Stimulated activated CD4-positive, alpha-beta T cell treated with anti-CD3 and anti-CD28 coated beads, Interleukin-15, amount 100 ng/mL, for 48 hours (primary cell): ENCODE data around the gene TOGARAM1.
"Not testable (repeated sequence)": the region's sequence is repeated elsewhere in the genome, so short reads cannot be mapped to it uniquely, and the experiment has no call there.

Experiments
- DNase-seq, 2 donors: peaks; one replicate each; pipeline ENCODE4 v3.0.0-alpha.2; 2020; ENCODE audit warnings: low read depth in 2 of 2

TOGARAM1 gene

DNA sequence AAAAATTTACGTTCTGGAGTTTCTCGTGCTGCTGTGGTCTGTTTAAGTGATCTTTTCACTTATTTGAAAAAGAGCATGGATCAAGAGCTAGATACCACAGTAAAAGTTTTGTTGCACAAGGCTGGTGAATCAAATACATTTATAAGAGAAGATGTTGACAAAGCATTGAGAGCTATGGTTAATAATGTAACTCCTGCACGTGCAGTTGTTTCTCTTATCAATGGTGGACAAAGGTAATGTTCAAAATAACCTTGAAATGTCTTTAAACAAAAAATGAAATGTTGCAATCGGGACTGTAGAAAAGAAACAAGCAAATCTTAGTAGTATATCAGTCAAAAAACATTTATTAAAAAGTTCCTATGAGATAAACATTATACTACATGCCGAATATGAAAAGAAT is 82.6 kb downstream of the TOGARAM1 start:
- no peak for DNase-seq

DNA sequence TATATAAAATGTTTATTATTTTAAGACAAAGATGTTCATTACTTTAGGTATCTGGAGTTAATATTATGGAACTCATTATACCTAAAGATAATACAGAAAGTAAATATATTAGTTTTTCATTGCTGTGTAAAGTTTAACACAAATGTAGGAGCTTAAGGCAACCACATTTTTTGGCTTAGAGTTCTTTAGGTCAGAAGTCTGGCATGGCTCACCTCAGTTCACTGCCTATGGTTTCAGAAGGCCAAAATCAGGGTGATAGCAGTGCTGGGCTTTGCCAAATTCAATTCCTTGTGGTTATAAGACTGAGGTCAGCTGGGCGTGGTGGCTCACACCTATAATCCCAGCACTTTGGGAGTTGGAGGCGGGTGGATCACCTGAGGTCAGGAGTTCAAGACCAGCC is 86.4 kb downstream of the TOGARAM1 start:
- no peak for DNase-seq

DNA sequence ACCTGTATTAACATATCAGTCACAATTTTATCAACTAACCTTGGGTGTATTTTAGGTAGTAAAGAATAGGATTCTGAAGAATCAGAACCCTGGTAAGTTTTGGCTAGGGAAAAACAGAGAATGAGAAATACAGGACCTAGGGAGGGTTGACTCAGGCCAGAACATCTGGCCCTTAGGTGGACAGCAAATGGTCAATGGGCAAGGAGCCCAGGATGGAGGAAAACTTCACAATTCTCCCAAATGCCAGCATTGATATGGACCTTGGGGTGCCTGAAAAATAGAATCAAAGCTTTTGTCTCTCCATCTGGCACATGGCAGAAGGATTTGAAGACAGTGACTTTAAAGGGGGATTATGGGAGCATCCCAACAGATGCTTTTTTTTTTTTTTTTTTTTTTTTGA is 89.2 kb downstream of the TOGARAM1 start:
- no peak for DNase-seq

DNA sequence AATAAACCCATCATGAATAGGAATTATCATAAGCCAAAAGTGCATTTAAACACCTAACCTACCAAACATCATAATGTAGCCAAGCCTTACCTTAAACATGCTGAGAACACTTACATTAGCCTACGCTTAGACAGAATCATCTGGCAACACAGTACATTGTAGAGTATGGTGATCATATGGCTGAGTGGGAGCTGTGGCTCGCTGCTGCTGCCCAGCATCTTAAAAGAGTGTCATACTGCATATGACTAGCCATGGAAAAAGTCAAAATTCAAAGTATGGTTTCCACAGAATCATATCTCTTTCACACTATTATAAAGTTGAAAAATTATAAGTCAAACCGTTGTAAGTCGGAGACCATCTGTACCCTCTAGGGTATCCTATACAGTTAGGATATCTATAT is 89.9 kb downstream of the TOGARAM1 start:
- no peak for DNase-seq

DNA sequence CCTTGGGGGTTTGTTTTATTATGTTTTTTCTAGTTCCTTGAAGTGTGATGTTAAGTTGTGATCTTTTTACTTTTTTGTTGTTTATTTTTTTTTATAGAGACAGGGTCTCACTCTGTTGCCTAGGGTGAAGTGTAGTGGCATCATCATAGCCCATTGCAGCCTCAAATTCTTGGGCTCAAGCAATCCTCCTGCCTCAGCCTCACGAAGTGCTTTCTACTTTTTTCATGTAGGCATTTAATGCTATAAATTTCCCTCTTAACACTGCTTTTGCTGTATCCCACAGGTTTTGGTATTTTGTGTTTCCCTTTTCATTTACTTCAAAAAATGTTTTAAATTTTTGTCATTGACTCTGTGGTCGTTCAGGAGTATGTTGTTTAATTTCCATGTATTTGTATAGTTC is 95.4 kb downstream of the TOGARAM1 start:
- no peak for DNase-seq

DNA sequence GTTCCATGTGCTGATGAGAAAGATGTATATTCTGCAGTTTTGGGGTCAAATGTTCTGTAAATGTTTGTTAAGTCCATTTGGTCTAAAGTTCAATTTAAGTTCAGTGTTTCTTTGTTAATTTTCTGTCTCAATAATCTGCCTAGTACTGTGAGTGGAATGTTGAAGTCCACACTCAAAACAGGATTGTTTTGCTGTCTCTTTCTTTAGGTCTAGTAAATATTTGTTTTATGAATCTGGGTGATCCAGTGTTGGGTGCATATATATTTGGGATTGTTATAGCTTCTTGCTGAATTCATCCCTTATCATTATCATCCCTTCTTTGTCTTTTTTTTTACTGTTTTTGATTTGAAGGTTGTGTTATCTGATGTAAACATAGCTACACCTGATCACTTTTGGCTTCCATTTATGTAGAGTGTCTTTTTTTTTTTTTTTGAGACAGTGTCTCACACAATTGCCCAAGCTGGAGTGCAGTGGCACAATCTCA is 95.9 kb downstream of the TOGARAM1 start:
- DNase-seq: no peak

DNA sequence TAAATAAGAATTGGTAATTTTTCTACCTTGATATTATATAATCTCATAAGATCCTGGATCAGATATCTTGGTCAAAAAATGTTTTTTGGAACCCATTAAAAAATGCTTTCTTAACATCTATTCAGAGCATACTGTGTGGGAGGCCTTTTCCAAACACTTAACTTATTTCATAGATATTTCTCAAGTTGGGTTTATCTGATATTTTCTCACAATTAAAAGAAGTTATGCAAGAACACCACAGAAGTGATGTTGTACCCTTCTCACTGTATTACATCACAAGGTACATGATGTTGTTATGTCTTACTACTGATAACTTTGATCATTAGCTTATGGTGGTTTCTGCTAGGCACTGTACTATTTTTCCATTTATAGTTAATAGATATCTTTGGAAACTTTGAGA is 98.6 kb downstream of the TOGARAM1 start:
- DNase-seq: no peak

DNA sequence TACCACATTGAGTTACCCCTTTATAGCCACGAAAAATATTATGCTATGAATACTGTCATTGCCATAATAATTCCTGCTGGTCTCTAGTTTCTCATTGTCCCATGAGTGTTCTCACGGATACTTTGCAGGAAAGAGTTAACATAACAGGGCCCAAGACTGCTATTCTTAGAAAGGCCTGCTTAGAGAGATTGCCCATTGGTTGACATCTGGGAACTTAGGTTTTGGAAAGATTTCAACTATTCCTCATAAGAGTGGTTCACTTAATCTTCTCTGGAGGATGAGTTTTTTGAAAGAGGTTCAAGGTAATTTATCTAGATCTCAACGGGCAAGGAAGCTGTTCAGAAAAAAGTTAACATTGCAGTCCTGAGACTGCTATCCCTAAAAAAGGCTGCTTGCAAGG is 103.5 kb downstream of the TOGARAM1 start:
- DNase-seq: no peak

DNA sequence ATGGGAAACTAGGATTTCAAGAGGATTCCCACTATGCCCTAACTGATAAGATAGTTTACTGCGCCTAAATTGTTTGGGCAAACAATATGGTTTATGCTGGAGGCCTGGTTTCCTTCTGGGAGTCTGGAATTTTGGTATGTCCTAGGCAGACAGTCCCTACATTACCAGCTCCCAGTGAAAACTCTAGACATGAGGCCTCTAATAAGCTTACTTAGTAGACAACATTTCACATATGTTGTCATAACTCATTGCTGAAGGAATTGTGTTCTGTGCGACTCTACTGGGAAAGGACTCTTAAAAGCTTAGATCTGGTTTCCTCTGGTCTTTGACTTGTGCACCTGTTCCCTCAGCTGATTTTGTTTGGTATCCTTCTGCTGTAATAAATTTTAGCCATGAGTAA is 104.0 kb downstream of the TOGARAM1 start:
- DNase-seq: no peak

DNA sequence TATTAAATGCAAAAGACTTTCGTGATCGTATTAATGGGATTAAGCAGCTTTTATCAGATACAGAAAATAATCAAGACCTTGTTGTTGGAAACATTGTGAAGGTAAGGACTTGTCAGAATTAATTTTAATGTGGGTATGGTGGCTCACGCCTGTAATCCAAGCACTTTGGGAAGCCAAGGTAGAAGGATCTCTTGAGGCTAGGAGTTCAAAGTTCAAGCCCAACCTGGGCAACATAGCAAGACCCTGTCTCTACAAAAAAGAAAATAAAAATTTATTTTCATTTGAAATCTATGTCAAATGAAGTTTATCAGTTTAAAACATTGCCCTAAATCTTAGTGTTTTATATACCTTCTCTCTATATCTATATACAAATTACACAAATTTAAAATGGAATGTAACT is 104.7 kb downstream of the TOGARAM1 start:
- no peak for DNase-seq

DNA sequence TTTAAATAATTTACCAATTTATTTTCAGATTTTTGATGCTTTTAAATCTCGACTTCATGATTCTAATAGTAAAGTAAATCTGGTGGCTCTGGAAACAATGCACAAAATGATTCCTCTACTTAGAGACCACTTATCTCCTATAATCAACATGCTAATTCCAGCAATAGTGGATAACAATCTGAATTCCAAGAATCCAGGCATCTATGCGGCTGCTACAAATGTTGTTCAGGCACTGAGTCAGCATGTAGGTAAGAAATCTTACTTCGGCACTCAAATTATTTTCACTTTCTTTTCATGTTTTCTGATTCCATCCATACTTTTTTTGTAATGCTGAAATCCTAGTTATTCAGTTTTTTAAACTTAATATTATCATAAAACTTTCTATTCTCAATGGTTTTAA is 106.4 kb downstream of the TOGARAM1 start:
- no peak for DNase-seq

DNA sequence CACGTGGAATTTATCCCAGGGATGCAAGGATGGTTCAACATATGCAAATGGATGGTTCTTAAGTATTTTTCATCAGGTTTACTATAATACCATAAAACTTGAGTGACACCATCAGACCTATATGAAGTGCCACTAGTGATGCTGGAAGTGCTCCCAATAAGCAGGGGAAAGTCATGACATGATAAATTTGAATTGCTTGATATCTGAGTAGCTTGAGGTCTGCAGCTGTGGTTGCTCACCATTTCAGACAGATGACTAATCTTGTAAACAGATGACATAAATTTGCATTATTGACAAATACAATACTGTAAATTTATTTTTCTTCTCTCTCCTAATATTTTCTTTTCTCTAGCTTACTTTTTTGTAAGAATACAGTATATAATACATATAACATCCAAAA is 108.2 kb downstream of the TOGARAM1 start:
- no peak for DNase-seq

DNA sequence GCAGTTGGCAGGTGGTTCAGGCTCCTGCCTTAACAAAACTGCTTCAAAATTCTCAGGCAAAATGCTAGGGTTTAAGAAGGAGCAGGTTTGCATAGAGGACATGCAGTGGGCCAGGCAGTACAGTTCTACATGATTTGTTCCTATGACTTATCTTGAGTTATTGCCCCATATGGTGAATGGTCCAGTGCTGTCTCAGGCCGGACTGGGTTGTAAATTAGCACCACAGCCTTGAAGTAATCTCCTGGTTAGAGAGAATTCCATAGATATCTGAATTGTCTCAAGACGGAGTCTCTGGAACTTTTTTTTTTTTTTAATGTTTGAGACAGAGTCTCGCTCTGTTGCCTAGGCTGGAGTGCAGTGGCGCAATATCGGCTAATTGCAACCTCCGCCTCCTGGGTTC is 110.1 kb downstream of the TOGARAM1 start:
- DNase-seq: no peak

DNA sequence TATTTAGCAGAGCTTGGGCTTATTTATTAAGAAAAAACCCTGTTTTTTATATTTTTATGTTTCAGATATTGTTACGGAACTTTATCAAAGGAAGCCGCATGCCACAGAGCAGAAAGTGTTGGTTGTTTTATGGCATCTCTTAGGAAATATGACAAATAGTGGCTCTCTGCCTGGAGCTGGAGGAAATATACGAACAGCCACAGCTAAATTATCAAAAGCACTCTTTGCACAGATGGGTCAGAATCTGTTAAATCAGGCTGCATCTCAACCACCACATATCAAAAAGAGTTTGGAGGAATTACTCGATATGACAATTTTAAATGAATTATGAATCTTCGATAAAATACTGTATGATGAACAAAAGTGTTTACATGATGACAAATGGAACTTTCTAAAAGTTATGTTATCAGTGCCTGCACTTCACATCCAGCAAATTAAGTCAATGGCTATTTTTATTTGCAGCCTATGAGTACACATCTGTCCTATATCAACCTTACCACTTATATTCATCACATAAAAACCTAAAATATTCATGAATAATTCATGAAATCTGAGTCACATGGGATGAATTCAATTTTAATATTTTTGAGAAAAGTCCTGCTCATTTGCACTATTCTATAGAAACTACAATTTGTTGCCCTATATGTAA is 111.4 kb downstream of the TOGARAM1 start:
- DNase-seq: no peak

DNA sequence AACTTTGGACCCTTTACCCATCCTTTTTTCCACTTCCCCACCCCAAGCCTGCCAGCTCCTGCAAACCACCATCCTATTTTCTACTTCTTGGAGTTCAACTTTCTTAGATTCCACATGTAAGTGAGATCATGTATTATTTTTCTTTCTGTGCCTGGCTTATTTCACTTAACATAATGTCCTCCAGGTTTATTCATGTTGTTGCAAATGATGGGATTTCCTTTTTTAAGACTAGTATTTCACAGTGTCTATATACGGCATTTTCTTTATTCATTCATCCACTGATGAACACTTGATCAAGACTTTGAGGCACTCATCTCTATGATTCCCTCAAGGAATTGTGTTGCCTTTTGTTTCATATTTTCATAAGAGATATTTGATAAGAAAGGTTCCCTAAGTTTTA is 116.3 kb downstream of the TOGARAM1 start:
- DNase-seq: no peak

DNA sequence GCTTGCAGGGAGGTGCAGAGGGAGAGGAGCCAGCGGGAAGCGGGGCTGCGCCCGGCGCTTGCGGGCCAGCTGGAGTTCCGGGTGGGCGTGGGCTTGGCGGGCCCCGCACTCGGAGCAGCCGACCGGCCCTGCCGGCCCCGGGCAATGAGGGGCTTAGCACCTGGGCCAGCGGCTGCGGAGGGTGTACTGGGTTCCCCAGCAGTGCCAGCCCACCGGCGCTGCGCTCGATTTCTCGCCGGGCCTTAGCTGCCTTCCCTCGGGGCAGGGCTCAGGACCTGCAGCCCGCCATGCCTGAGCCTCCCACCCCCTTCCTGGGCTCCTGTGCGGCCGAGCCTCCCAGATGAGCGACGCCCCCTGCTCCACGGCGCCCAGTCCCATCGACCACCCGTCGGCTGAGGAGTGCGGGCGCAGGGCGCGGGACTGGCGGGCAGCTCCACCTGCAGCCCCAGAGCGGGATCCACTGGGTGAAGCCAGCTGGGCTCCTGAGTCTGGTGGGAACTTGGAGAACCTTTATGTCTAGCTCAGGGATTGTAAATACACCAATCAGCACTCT is 118.5 kb downstream of the TOGARAM1 start:
- DNase-seq: not testable (repeated sequence)

DNA sequence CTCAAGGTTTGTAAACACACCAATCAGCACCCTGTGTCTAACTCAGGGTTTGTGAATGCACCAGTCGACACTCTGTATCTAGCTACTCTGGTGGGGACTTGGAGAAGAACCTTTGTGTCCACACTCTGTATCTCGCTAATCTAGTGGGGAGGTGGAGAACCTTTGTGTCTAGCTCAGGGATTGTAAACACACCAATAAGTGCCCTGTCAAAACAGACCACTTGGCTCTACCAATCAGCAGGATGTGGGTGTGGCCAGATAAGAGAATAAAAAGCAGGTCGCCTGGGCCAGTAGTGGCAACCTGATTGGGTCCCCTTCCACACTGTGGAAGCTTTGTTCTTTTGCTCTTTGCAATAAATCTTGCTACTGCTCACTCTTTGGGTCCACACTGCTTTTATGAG is 119.1 kb downstream of the TOGARAM1 start:
- not testable (repeated sequence) for DNase-seq

DNA sequence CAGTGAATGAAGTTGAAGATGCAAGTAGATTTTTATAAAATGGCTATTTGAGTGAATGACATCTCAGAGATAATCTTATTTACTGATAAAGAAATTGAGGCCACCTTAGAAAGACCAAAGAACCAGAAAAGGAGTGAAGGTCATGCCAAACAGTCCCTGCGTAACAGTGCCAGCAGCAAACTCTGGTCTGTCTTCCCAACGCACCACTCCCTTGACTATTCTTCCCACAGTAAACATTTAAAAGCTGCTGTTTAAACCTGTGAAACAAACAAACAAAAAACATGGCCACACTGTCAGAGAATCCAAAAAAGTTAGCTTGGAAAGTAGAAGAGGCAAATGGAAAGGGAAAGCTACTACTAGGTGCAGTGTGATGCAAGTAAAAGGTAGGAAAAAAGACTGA is 120.4 kb downstream of the TOGARAM1 start:
- DNase-seq: no peak

DNA sequence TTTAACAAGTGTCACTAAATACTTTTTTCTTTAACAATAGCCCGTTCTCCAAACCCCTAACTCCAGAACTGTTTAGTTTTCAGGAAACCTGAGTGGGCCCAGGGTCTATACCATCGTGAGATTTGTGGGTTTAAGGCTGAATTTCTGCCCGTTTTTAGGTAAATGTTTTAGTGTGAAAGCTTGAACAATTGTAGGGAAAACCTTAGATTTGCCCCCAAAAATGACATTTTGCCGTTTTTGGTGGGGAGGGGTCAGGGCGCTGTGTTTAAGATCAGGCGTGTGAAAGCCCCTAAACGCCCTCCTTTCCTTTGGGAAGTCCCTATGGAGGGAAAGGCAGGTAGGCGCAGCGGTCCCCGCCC is 121.6 kb downstream of the TOGARAM1 start:
- DNase-seq: no peak

DNA sequence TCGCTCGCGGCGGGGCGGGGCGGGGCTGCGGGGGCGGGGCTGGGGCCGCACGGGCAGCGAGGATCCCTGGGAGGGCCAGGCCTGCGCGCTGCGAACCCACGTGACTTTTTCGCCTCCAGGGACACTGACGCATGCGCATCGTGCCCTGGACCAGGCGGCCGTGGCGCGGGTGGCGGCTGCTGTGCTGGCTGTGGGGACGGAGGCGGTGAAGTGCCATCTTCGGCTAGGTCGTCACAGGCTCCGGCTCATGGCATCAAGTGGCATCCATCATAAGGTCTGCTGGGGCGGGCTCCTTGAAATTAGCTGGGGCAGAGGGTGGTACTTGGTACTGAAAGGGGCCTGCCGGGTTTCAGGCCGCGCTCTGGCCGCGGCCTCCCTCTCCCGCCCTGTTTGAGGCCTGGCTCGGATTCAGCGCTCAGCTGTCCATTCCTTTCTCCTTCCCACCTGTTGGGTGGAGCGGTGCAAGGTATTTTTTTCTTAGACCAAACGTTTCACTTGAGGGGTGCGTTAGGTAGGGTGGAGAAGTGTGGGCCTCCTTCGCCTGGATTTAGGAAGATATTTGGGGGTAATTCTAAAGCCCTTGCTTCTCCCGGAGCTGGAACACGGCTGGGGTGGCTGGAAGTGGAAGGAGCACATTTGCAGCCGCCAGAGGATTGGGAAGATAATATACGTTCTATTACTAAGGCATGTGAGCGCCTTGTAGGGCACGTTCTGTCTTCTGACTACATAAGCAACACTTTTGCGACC is 122.2 kb downstream of the TOGARAM1 start, which contains the start of gene PRPF39:
Gene PRPF39, plus strand, starts transcription at position 141 of the 747 bp plus-strand sequence. CDS start 11,124 bp downstream, outside the sequence.
- peak; percentile 91 to 94 for DNase-seq

DNA sequence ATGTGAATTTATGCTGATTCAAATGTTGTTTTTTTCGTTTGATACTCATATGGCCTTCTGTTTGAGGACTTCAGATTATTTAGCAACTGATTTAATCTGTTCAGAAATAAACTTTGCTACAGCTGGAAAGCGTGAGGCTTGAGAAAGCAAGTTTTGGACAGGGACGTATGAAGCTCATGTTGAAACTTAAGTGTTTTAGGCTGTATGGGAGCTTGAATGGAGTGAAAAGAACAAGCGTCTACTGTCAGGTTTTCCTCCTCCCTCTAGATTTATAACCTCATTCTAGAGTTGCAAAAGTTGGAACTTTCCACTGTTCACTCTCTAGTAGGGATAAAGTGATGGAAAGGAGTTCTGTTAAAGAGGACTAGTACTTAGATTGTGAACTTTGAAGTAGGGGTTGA is 123.0 kb downstream of the TOGARAM1 start:
- DNase-seq: no peak

DNA sequence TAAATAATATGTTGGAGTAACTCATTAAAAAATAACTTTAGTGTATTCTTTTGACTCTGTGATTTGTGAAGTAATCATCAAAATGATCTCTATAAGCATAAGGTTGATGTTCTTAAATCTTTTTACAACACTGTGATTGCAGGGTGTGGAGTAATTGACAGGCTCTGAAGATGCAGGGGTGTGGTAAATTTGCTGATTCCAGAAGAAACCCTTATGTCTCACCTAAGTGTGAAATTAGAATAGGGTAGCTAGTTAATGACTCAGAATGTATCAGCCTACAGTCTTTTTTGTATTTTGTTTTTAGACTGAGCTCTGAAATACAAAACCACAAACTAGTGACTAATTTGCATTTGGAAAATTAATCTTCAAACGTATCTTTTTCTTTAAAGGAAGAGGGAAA is 127.8 kb downstream of the TOGARAM1 start:
- DNase-seq: no peak

DNA sequence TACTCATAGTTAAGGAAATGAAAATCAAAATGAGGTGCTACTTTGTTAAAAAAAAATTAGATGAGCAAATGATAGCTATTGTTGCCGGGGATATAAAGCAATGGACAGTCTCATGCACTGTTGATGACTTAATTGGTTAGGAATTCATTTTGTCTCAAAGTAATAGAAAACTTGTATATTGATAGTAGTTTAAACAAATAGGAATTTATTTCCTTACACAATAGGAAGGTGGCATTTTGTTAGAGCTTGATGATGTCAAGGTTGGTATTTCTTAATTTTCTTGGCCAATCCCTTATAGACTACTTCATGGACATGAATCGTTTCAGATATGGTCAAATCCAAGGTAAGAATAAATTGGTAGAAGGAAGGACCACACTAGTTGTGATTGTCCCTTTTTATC is 129.7 kb downstream of the TOGARAM1 start:
- no peak for DNase-seq
